Endodermal cell (in vitro differentiated cells): ENCODE measurements around the gene USP49. TPM values are rescaled to one million over a fixed set of nuclear protein-coding genes. Genes with fewer than 3 reads are reported as not detected.

ENCODE experiments used
- DNase-seq: peaks from one replicate; pipeline ENCODE4 v3.0.0-alpha.2; 2017
- H3K27ac ChIP-seq: 2 replicates; pipeline ENCODE4 v1.5.1; 2013; ENCODE audit warnings: mild to moderate bottlenecking, low read depth, low read length, moderate library complexity
- H3K27me3 ChIP-seq: 2 replicates; pipeline ENCODE4 v1.6.1; 2013; ENCODE audit warnings: mild to moderate bottlenecking, low read length, moderate library complexity; ENCODE audit not compliant: insufficient read depth, control insufficient read depth, poor library complexity, severe bottlenecking
- H3K36me3 ChIP-seq: 2 replicates; pipeline ENCODE4 v1.7.0; 2013; ENCODE audit warnings: mild to moderate bottlenecking, low read length, moderate library complexity; ENCODE audit not compliant: control insufficient read depth, insufficient read depth
- H3K4me1 ChIP-seq: one replicate; pipeline ENCODE4 v1.7.0; 2013; ENCODE audit warnings: low read length; ENCODE audit not compliant: control insufficient read depth, insufficient read depth
- H3K4me3 ChIP-seq: 2 replicates; pipeline ENCODE4 v1.5.1; 2013; ENCODE audit warnings: mild to moderate bottlenecking, low read length, moderate library complexity
- H3K9ac ChIP-seq: 2 replicates; pipeline ENCODE4 v1.6.1; 2013; ENCODE audit warnings: mild to moderate bottlenecking, low read length, moderate library complexity; ENCODE audit not compliant: poor library complexity, severe bottlenecking; ENCODE audit errors: extremely low read depth
- H3K9me3 ChIP-seq: 2 replicates; pipeline ENCODE4 v1.6.1; 2013; ENCODE audit warnings: mild to moderate bottlenecking, low read length, moderate library complexity; ENCODE audit not compliant: control insufficient read depth
- H3K27ac Mint-ChIP-seq: 2 replicates; pipeline ENCODE4 v1.8.0; 2020; ENCODE audit warnings: mixed read lengths
- H3K27me3 Mint-ChIP-seq: 2 replicates; pipeline ENCODE4 v1.8.0; 2021; ENCODE audit warnings: mild to moderate bottlenecking, mixed read lengths; ENCODE audit not compliant: insufficient read depth
- H3K36me3 Mint-ChIP-seq: 2 replicates; pipeline ENCODE4 v1.8.0; 2020; ENCODE audit warnings: low read depth, mixed read lengths
- H3K4me1 Mint-ChIP-seq: 2 replicates; pipeline ENCODE4 v1.8.0; 2020; ENCODE audit warnings: mixed read lengths
- H3K4me3 Mint-ChIP-seq: 2 replicates; pipeline ENCODE4 v1.8.0; 2020; ENCODE audit warnings: mild to moderate bottlenecking, moderate library complexity, mixed read lengths
- H3K9me3 Mint-ChIP-seq: 2 replicates; pipeline ENCODE4 v1.8.0; 2020; ENCODE audit warnings: mild to moderate bottlenecking, mixed read lengths
- WGBS, 2 experiments: methylation state at CpG; one replicate each; pipeline versions ENCODE4 v1.1.5 to v1.1.7; 2013; ENCODE audit warnings: missing lambda C conversion rate in 2 of 2, mixed read lengths in 1 of 2; ENCODE audit not compliant: insufficient coverage in 1 of 2, insufficient read length in 1 of 2; 5-methylcytosine and 5-hydroxymethylcytosine counted together
- total RNA-seq, 2 donors: library from RNA; stranded (reverse); fragmentation: NEBNext Ultra II Directional in 1 of 2; extraction: Animal tissue kit (Norgen Biotek cat#: 25700) in 1 of 2; gene quantifications; 2 replicates in 1 of 2; 3 replicates in 1 of 2; pipeline ENCODE4 v1.2.1, GENCODE V29; 2021
- TF ChIP-seq, protein P1 (sequence below): fragments of 200-600 bp; sonication (generic); conservative IDR thresholded peaks from 2 replicates; pipeline ENCODE4 v1.5.0; 2021; ENCODE audit warnings: antibody characterized with exemption, mild to moderate bottlenecking

The USP49 gene
- total RNA-seq, 2 donors from 2014 or later = 14.0 to 18.9 TPM

- TF ChIP-seq, protein P1, sequence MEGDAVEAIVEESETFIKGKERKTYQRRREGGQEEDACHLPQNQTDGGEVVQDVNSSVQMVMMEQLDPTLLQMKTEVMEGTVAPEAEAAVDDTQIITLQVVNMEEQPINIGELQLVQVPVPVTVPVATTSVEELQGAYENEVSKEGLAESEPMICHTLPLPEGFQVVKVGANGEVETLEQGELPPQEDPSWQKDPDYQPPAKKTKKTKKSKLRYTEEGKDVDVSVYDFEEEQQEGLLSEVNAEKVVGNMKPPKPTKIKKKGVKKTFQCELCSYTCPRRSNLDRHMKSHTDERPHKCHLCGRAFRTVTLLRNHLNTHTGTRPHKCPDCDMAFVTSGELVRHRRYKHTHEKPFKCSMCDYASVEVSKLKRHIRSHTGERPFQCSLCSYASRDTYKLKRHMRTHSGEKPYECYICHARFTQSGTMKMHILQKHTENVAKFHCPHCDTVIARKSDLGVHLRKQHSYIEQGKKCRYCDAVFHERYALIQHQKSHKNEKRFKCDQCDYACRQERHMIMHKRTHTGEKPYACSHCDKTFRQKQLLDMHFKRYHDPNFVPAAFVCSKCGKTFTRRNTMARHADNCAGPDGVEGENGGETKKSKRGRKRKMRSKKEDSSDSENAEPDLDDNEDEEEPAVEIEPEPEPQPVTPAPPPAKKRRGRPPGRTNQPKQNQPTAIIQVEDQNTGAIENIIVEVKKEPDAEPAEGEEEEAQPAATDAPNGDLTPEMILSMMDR = no peak
- no peak for DNase-seq
- Mint-ChIP-seq H3K4me1 (no peaks in the 10 kb centered on the region), H3K27ac (no peak overlapping the region), H3K9me3 (no peaks in the 10 kb centered on the region), H3K36me3 (peaks cover 45% of the 10 kb centered on the region), H3K27me3 (no peaks in the 10 kb centered on the region), H3K4me3 (no peak overlapping the region)
- Histone ChIP-seq H3K9me3 (no peaks in the 10 kb centered on the region), H3K27me3 (no peaks in the 10 kb centered on the region), H3K36me3 (peaks cover 41% of the 10 kb centered on the region), H3K4me3 (no peak overlapping the region), H3K9ac (no peak overlapping the region), H3K4me1 (no peaks in the 10 kb centered on the region), H3K27ac (no peak overlapping the region)
- WGBS, 2 experiments = 79% methylated on average over 2 of the region's 2 CpGs; no CpG with 5 or more reads in 1 of the 2 experiments
Observed at GRCh38 chr6:41914343-41914742, 19.2 kb upstream of the USP49 start.

- TF ChIP-seq, protein P1 = no peak
- H3K9me3 Mint-ChIP-seq = no peaks in the 10 kb centered on the region
- no peak for DNase-seq
- H3K36me3 ChIP-seq = peaks cover 61% of the 10 kb centered on the region
- H3K27ac ChIP-seq = no peak overlapping the region
- H3K9me3 ChIP-seq = no peaks in the 10 kb centered on the region
- H3K9ac ChIP-seq = no peak overlapping the region
- no CpG with 5 or more reads among the region's 1 CpG for WGBS, 2 experiments
- H3K27ac Mint-ChIP-seq = no peak overlapping the region
- peaks cover 45% of the 10 kb centered on the region for H3K36me3 Mint-ChIP-seq
- no peak overlapping the region for H3K4me3 ChIP-seq
- H3K27me3 ChIP-seq = no peaks in the 10 kb centered on the region
- H3K27me3 Mint-ChIP-seq = no peaks in the 10 kb centered on the region
- H3K4me3 Mint-ChIP-seq = no peak overlapping the region
- no peaks in the 10 kb centered on the region for H3K4me1 Mint-ChIP-seq
- H3K4me1 ChIP-seq = peaks cover 4% of the 10 kb centered on the region
Observed at GRCh38 chr6:41909727-41910126, 14.6 kb upstream of the USP49 start.

DNA sequence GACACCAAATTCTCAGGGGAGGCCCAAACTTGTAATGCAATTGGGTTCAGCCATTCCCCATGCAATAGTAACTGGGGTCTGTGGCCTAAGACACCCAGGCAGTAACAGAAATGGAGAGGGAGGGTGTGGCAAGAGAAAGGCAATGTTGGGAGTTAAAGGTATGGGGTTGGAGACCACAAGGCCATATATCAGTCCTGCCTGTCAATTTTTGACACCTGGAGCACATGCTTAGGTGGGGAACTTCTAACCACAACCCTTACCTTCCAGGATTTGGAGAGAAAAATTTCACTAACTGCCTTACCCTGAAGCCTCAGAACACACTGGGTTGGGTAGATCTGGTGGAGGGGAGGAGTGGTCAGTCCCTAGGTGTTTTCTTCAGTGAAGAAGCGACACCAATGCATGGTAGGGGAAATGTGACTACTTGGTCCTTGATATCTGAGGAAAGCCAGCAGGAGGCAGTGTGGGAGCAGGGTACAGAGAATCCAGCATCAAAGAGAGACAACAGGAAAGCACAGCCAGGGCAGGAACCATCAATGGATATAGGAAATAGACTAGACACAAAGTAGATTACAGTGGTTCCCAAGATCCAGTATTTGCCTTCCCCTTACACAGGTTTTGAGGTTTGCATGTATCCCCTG lies 6.8 kb upstream of the USP49 start:
- H3K36me3 ChIP-seq = peaks cover 30% of the 10 kb centered on the region
- 89 to 92% methylated on average over 1 of the region's 1 CpG for WGBS, 2 experiments
- H3K27me3 ChIP-seq = no peaks in the 10 kb centered on the region
- Mint-ChIP-seq H3K9me3 (no peaks in the 10 kb centered on the region), H3K27ac (no peak overlapping the region), H3K4me1 (no peaks in the 10 kb centered on the region), H3K27me3 (no peaks in the 10 kb centered on the region), H3K36me3 (peaks cover 29% of the 10 kb centered on the region), H3K4me3 (no peak overlapping the region)
- DNase-seq = peak; percentile 79
- H3K27ac ChIP-seq = no peak overlapping the region
- TF ChIP-seq, protein P1 = peak; percentile 67
- no peak overlapping the region for H3K4me3 ChIP-seq
- peaks cover 4% of the 10 kb centered on the region for H3K4me1 ChIP-seq
- H3K9me3 ChIP-seq = no peaks in the 10 kb centered on the region
- no peak overlapping the region for H3K9ac ChIP-seq
